ENCODE results near the gene PRKAG1. TPM values are rescaled to one million over a fixed set of nuclear protein-coding genes. Genes with fewer than 3 reads are reported as not detected.

Gene PRKAG1
- total RNA-seq, 1 donor from 2014 or later = 58.2 TPM

DNA sequence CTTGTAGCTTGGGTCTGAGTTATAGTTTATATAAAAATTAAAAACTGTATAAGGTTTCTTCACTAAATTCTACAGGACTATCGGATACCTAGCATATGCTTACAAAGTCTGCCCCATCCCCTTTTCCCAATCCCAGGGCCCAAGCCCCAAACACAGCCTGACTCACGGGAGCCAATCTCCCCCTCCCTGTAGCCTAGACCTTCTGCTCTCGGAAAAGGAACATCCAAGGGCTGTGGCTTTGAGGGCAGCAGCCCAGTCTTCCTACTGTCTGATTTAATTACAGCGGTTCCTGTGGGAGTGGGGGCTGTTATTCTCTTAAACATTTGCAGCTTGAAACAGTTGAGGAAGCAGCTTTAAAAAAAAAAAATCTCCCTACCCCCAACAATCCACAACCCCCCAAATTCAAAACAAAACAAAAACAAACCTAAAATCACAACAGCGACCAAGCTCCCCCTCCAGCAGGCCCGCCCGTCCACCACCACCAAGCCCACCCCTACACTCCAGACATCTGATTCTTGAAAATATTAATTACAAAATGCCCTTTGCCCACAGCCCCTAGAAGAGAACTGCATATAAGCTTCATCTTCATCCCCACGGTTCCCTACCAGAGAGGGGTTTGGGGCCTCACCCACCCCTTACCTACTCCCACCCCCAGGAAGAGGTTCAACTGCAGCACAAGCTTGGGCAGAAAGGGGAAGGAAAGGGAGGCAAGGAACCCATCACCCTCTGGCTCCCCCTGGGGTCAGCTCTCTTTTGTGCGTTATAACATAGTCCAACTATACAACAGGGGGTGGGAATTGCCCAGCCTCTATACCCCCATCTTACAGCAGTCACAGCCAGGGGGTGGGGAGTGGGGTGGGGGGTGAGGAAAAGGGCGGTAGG is 1.1 kb upstream of the PRKAG1 start:
- H3K27me3 Mint-ChIP-seq (ENCODE audit: unreplicated experiment) = peaks cover 7% of the 10 kb centered on the region
- H3K4me1 Mint-ChIP-seq (ENCODE audit: low read depth, unreplicated experiment) = peaks cover 10% of the 10 kb centered on the region
- H3K36me3 Mint-ChIP-seq (ENCODE audit: unreplicated experiment) = peaks cover 6% of the 10 kb centered on the region
- peaks cover 7% of the 10 kb centered on the region for H3K9me3 Mint-ChIP-seq (ENCODE audit: unreplicated experiment)
- DNase-seq = peak; percentile 54
- TF ChIP-seq, protein P1, sequence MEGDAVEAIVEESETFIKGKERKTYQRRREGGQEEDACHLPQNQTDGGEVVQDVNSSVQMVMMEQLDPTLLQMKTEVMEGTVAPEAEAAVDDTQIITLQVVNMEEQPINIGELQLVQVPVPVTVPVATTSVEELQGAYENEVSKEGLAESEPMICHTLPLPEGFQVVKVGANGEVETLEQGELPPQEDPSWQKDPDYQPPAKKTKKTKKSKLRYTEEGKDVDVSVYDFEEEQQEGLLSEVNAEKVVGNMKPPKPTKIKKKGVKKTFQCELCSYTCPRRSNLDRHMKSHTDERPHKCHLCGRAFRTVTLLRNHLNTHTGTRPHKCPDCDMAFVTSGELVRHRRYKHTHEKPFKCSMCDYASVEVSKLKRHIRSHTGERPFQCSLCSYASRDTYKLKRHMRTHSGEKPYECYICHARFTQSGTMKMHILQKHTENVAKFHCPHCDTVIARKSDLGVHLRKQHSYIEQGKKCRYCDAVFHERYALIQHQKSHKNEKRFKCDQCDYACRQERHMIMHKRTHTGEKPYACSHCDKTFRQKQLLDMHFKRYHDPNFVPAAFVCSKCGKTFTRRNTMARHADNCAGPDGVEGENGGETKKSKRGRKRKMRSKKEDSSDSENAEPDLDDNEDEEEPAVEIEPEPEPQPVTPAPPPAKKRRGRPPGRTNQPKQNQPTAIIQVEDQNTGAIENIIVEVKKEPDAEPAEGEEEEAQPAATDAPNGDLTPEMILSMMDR (IDR thresholded peaks at IDR 0.05; ENCODE audit: partially characterized antibody, unreplicated experiment) = peak; percentile 25
- H3K27ac Mint-ChIP-seq (ENCODE audit: unreplicated experiment) = peak overlapping the region; percentile 94
- H3K4me3 Mint-ChIP-seq (ENCODE audit: unreplicated experiment) = peak overlapping the region; percentile 89

DNA sequence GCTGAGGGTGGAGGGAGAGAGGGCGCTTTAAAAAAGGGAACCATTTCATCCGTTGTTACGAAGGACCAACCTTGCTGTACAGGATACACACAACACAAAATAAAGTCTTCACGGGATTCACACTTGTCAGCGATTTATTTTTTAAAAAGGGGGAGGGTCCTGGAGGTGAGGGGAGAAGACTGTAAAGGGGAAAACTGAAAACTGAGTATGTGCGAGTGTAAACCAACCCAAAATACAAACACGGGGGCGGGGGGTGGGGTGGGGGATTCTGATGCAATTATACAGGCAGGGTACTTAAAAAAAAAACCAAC is 499 bp upstream of the PRKAG1 start:
- peak overlapping the region; percentile 99 for H3K27ac Mint-ChIP-seq (ENCODE audit: unreplicated experiment)
- peak overlapping the region; percentile 89 for H3K4me3 Mint-ChIP-seq (ENCODE audit: unreplicated experiment)
- H3K9me3 Mint-ChIP-seq (ENCODE audit: unreplicated experiment) = peaks cover 7% of the 10 kb centered on the region
- peaks cover 10% of the 10 kb centered on the region for H3K4me1 Mint-ChIP-seq (ENCODE audit: low read depth, unreplicated experiment)
- peaks cover 6% of the 10 kb centered on the region for H3K36me3 Mint-ChIP-seq (ENCODE audit: unreplicated experiment)
- DNase-seq = no peak
- peaks cover 7% of the 10 kb centered on the region for H3K27me3 Mint-ChIP-seq (ENCODE audit: unreplicated experiment)
- TF ChIP-seq, protein P1 (IDR thresholded peaks at IDR 0.05; ENCODE audit: partially characterized antibody, unreplicated experiment) = no peak

DNA sequence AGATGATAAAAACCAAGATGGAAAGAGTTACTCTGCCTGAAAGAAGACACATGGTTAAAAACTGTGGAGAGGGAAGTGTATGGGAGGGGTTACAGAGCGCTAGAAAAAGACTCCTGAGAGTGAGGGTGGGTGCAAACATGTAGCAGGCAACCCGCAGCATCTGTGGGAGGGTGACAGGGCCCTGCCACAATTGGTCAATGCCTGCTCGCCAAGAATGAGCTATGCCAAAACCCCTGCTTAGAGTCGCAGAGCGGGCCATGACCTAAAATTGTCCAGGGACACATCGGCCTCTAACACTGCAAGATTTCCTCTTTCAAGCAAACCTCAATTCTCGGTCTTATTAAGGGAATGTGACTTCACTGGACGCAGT is 700 bp downstream of the PRKAG1 start:
- Mint-ChIP-seq H3K36me3 (ENCODE audit: unreplicated experiment) (peaks cover 6% of the 10 kb centered on the region), H3K27ac (ENCODE audit: unreplicated experiment) (peak overlapping the region; percentile 99), H3K9me3 (ENCODE audit: unreplicated experiment) (peaks cover 7% of the 10 kb centered on the region), H3K4me3 (ENCODE audit: unreplicated experiment) (peak overlapping the region; percentile 89), H3K4me1 (ENCODE audit: low read depth, unreplicated experiment) (peaks cover 10% of the 10 kb centered on the region), H3K27me3 (ENCODE audit: unreplicated experiment) (peaks cover 7% of the 10 kb centered on the region)
- no peak for DNase-seq
- TF ChIP-seq, protein P1 (IDR thresholded peaks at IDR 0.05; ENCODE audit: partially characterized antibody, unreplicated experiment) = no peak

DNA sequence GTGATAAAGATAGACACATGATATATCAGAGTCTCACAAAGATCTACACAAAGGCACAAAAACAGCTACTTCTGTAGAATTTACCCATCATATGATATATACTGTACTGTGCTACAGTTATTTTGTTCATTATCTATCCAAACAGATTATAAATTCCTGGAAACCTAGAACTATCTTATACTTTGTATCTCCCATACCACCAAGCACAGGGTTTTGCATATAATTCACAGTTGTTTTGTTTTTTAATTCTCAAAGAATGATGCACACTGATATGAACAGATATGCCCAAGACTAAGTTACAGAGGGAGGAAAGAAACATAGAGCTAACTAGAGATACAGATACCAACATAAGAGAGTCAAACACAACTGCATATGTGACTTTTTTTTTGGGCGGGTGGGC is 3.4 kb downstream of the PRKAG1 start:
- Mint-ChIP-seq H3K9me3 (ENCODE audit: unreplicated experiment) (peaks cover 7% of the 10 kb centered on the region), H3K4me1 (ENCODE audit: low read depth, unreplicated experiment) (peaks cover 10% of the 10 kb centered on the region), H3K36me3 (ENCODE audit: unreplicated experiment) (no peaks in the 10 kb centered on the region), H3K27ac (ENCODE audit: unreplicated experiment) (no peak overlapping the region), H3K4me3 (ENCODE audit: unreplicated experiment) (no peak overlapping the region), H3K27me3 (ENCODE audit: unreplicated experiment) (peaks cover 4% of the 10 kb centered on the region)
- no peak for DNase-seq
- TF ChIP-seq, protein P1 (IDR thresholded peaks at IDR 0.05; ENCODE audit: partially characterized antibody, unreplicated experiment) = no peak

DNA sequence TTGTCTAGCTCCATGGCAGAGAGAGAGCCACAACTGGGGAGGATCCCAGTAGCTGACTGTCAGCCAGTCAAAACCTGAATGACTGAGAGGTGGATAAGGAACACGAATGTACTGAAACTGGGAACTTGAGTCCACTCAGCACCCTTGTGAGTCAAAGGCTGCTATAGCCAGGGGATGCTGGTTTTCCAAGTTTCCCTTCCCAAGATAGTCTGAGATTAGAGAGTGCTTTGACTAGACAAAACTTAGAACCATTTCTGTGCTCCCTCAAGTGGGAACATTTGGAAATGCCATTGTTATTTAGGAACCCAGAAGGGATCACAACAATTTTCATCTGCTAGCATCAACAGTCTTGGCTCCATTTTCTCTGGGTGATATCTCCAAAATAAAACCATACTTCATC is 4.0 kb downstream of the PRKAG1 start:
- no peaks in the 10 kb centered on the region for H3K36me3 Mint-ChIP-seq (ENCODE audit: unreplicated experiment)
- no peak for DNase-seq
- TF ChIP-seq, protein P1 (IDR thresholded peaks at IDR 0.05; ENCODE audit: partially characterized antibody, unreplicated experiment) = no peak
- no peak overlapping the region for H3K27ac Mint-ChIP-seq (ENCODE audit: unreplicated experiment)
- peaks cover 7% of the 10 kb centered on the region for H3K9me3 Mint-ChIP-seq (ENCODE audit: unreplicated experiment)
- H3K4me3 Mint-ChIP-seq (ENCODE audit: unreplicated experiment) = no peak overlapping the region
- H3K4me1 Mint-ChIP-seq (ENCODE audit: low read depth, unreplicated experiment) = peaks cover 6% of the 10 kb centered on the region
- peaks cover 4% of the 10 kb centered on the region for H3K27me3 Mint-ChIP-seq (ENCODE audit: unreplicated experiment)

Measured in glutamatergic neuron (in vitro differentiated cells).